PFSK-1 (cell line): ENCODE measurements around the gene FAM9C.

Experiments used
- FOXP2 ChIP-seq: optimal IDR thresholded peaks from 2 replicates; pipeline ENCODE3; 2011; ENCODE audit warnings: borderline replicate concordance, control low read depth, inconsistent platforms; ENCODE audit not compliant: insufficient read depth; ENCODE audit errors: extremely low read length, extremely low read depth
- POLR2AphosphoS5 ChIP-seq: IDR thresholded peaks from 2 replicates; pipeline ENCODE4 v1.6.1; 2012; ENCODE audit warnings: low read depth, mild to moderate bottlenecking, control low read depth, low read length, moderate library complexity
- SIN3A ChIP-seq: IDR thresholded peaks from 2 replicates; pipeline ENCODE4 v1.6.1; 2012; ENCODE audit warnings: mild to moderate bottlenecking, low read length, moderate library complexity, borderline replicate concordance; ENCODE audit not compliant: insufficient read depth
- TAF1 ChIP-seq: IDR thresholded peaks from 2 replicates; pipeline ENCODE4 v1.6.1; 2012; ENCODE audit warnings: low read length, control low read depth, borderline replicate concordance; ENCODE audit not compliant: insufficient read depth
- TF ChIP-seq, protein P1 (sequence below), 2 experiments: IDR thresholded peaks; 2 replicates each; pipeline versions ENCODE4 v1.6.1 to v1.8.0; 2011 to 2012; ENCODE audit warnings: low read depth in 2 of 2, low read length in 2 of 2, control low read depth in 1 of 2, inconsistent platforms in 1 of 2, mild to moderate bottlenecking in 1 of 2, moderate library complexity in 1 of 2; ENCODE audit not compliant: insufficient read depth in 1 of 2

Gene FAM9C

DNA sequence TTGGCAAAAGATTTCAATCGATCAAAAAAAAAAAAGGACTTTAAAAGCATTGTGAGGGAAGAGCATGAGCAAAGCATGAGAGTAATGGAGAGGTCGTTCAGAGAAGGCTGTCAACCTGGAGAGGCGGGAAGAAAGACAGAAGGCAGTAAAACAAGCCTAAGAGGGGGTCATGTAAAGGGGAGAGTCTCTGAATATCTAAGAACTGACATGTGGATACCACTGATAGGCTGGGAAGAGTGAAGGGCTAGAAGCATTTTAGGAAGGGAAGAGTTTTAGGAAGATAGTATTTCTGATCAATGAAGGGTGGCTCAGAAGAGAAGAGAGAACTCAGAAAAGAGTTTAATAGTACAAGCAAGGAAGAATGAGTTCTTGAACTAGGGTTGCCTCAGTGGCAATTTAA, 7.5 kb downstream of the FAM9C start:
- TF ChIP-seq SIN3A: no peak
- TF ChIP-seq, protein P1, sequence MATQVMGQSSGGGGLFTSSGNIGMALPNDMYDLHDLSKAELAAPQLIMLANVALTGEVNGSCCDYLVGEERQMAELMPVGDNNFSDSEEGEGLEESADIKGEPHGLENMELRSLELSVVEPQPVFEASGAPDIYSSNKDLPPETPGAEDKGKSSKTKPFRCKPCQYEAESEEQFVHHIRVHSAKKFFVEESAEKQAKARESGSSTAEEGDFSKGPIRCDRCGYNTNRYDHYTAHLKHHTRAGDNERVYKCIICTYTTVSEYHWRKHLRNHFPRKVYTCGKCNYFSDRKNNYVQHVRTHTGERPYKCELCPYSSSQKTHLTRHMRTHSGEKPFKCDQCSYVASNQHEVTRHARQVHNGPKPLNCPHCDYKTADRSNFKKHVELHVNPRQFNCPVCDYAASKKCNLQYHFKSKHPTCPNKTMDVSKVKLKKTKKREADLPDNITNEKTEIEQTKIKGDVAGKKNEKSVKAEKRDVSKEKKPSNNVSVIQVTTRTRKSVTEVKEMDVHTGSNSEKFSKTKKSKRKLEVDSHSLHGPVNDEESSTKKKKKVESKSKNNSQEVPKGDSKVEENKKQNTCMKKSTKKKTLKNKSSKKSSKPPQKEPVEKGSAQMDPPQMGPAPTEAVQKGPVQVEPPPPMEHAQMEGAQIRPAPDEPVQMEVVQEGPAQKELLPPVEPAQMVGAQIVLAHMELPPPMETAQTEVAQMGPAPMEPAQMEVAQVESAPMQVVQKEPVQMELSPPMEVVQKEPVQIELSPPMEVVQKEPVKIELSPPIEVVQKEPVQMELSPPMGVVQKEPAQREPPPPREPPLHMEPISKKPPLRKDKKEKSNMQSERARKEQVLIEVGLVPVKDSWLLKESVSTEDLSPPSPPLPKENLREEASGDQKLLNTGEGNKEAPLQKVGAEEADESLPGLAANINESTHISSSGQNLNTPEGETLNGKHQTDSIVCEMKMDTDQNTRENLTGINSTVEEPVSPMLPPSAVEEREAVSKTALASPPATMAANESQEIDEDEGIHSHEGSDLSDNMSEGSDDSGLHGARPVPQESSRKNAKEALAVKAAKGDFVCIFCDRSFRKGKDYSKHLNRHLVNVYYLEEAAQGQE (IDR thresholded peaks at IDR 0.05; ENCODE audit: insufficient read depth in 1 of 2, low read depth in 2 of 2, low read length in 2 of 2): no peak
- TF ChIP-seq FOXP2: no peak
- no peak for TF ChIP-seq TAF1
- TF ChIP-seq POLR2AphosphoS5: no peak

DNA sequence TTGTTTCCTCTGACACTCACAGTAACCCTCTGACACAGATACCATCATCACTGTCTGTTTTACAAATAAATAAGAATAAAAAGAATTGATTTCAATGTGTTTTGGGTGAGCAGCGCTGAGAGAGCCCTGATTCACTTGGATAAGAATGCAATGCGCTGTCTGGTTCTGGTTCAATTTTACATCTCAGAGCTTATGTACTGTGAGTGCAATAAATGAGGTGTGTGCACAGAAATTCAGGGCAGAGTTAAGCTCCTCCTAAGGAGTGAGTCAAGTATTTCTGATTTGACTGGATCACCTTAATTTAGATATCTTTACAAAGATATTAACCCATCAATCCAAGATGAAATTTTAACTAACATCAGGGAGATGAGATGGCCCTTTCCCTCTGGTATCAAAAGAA, 11.2 kb downstream of the FAM9C start:
- TF ChIP-seq TAF1 (no peak), FOXP2 (no peak), POLR2AphosphoS5 (no peak), SIN3A (no peak)
- TF ChIP-seq, protein P1 (IDR thresholded peaks at IDR 0.05; ENCODE audit: insufficient read depth in 1 of 2, low read depth in 2 of 2, low read length in 2 of 2): no peak

DNA sequence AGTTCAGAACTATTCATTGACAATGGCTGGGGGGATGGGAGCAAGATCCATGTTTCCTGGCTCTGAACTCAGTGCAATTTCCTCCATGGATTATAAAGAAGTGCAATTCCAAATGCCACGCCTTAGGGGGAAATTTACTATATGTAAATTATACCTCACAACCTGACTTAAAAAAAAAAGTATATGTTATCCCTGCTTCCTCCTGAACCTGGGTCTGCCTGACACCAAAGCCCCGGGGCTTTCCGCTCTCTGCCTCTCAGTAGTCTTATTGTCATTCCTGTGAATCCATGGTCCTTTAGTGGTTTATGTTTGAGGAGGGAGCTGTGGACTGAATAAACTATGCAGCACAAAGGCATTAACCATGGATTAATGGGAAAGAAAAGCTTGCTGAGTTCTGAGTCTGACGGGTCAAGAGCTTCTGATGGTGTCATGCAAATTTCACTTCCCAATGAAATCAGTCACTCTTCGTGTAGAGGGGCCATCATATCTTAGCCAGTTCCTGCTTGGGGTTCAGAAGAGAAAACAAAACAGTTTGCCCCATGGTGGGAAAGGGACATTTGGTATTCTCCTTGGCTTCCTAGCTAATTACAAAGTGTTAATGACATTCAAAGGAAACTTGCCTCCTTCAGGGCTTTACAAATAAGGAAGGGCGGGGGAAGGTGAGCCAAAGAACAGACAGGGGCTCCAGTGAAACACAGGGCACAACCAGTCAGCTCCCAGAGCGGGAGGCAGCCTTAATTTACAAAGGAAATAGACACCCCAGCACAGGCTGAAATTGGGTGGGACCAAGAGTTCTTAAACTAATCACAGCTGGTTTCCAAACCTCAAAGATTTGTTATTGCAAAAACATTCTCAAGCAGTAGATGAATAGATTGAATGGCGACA, 14.3 kb downstream of the FAM9C start:
- TF ChIP-seq TAF1: no peak
- TF ChIP-seq, protein P1 (IDR thresholded peaks at IDR 0.05; ENCODE audit: insufficient read depth in 1 of 2, low read depth in 2 of 2, low read length in 2 of 2): no peak
- TF ChIP-seq POLR2AphosphoS5: no peak
- no peak for TF ChIP-seq FOXP2
- TF ChIP-seq SIN3A: no peak

DNA sequence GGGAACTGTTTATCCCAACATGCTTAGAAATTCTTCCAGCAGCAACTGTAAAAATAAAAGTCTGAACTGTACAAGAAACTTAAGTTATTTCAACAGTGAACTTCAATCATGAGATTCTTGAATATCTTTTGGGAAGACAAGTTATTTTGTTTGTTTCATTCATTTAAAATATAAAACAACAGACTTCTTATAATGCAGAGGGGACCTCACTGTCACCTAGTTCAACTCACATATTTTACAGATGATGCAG, 14.9 kb downstream of the FAM9C start:
- TF ChIP-seq, protein P1 (IDR thresholded peaks at IDR 0.05; ENCODE audit: insufficient read depth in 1 of 2, low read depth in 2 of 2, low read length in 2 of 2): no peak
- TF ChIP-seq TAF1 (no peak), FOXP2 (no peak), SIN3A (no peak), POLR2AphosphoS5 (no peak)
